Right cardiac atrium (tissue), 5 donors: Measurements from ENCODE around the gene PCSK4. TPM values are rescaled to one million over a fixed set of nuclear protein-coding genes. Genes with fewer than 3 reads are reported as not detected.
"Not testable (repeated sequence)": the region's sequence is repeated elsewhere in the genome, so short reads cannot be mapped to it uniquely, and the experiment has no call there.

Source experiments
- ATAC-seq, 2 donors: fragments of 200-7000 bp; cut with Tn5 transposase; one replicate each; pipeline versions ENCODE4 v1.8.0 to v1.9.1; 2020; ENCODE audit warnings: moderate library complexity in 2 of 2, mild to moderate bottlenecking in 1 of 2
- DNase-seq, 3 donors: peaks; one replicate each; pipeline ENCODE4 v3.0.0-alpha.2; 2020
- H3K27ac ChIP-seq: one replicate; pipeline ENCODE4 v1.5.1; 2013; ENCODE audit warnings: mild to moderate bottlenecking, low read length, control low read depth, moderate library complexity
- H3K27me3 ChIP-seq: one replicate; pipeline ENCODE4 v1.6.1; 2013; ENCODE audit not compliant: control insufficient read depth, insufficient read depth
- H3K4me1 ChIP-seq: one replicate; pipeline ENCODE4 v1.6.1; 2013; ENCODE audit warnings: low read length; ENCODE audit not compliant: control insufficient read depth, insufficient read depth
- H3K4me3 ChIP-seq: one replicate; pipeline ENCODE4 v1.5.1; 2013; ENCODE audit warnings: low read length, control low read depth
- H3K9me3 ChIP-seq: one replicate; pipeline ENCODE4 v1.6.1; 2013; ENCODE audit warnings: low read length; ENCODE audit not compliant: control insufficient read depth
- WGBS: extraction: QIAGEN DNeasy Blood & Tissue Kit; methylation state at CpG from one replicate; pipeline ENCODE4 v1.1.7; 2013; 5-methylcytosine and 5-hydroxymethylcytosine counted together
- intact Hi-C, 4 donors: fragments of 100-400 bp; cut with DNase I; formaldehyde crosslinking; loops; one replicate each; pipeline versions ENCODE4 v1.11.0 to v1.14.0; 2022 to 2023
- polyA plus RNA-seq: library from polyadenylated mRNA; stranded (reverse); fragments of 200-250 nt; gene quantifications from one replicate; pipeline ENCODE4 v1.2.3, GENCODE V29; 2013
- total RNA-seq, 4 donors: library from RNA; stranded (reverse); fragmentation: NEBNext Ultra II Directional; extraction: Animal tissue kit (Norgen Biotek cat#: 25700); gene quantifications; one replicate each; pipeline ENCODE4 v1.2.1, GENCODE V29; 2021
- donor health status: healthy with polysubstance abuse.
- donor health status: DM: no; HTN: yes; CAD: no.
- donor health status: DM: no; HTN: no; CAD: no.
- donor health status: DM: no; HTN: yes; CAD: no; lungs with severe emphysema.
- donor health status: DM: yes; HTN: yes; CAD: no.

The PCSK4 gene
- total and polyA plus RNA-seq, 5 donors, result 0.33 to 2.4 (median 1.5) TPM

DNA sequence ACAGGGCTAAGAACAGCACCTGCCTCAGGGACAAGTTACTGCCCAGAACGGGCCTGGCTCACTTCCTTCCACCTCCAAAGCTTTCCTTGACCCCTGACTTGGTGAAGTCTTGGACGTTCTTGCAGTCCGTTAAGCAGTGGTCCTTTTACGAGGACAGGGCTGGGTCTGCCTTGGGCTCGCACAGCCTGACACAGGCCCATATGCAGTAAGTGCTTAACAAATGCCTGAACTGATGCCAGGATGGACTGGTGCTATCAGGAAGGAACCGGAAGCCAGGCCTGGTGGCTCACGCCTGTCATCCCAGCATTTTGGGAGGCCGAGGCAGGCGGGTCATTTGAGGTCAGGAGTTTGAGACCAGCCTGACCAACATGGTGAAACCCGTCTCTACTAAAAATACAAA, 31.9 kb upstream of the PCSK4 start:
- no peak for ATAC-seq
- H3K4me1 ChIP-seq, result no peaks in the 10 kb centered on the region
- no peak overlapping the region for H3K27ac ChIP-seq

DNA sequence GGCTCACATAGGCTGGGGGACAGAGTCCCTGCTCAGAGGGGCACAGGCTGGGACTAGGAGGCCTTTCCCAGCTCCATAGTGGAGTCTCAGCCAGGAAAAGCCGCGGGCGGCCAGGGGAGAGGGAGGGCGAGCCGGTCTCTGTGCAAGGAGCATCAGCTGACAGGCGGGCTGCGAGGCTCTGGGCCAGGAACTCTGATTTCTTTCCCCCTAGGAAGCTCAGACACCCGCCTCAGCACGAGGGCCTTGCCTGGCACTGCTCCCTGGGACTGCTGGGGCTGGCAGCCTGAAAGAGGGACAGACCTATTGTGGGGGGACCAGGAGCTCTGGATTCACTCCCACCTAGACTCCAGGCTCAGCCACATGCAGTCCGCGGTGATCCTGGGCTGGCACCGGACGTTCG, 31.5 kb upstream of the PCSK4 start:
- no peaks in the 10 kb centered on the region for H3K9me3 ChIP-seq
- peak in 2 of 3 donors; percentile 70 to 76 for DNase-seq
- H3K27ac ChIP-seq, result no peak overlapping the region
- H3K27me3 ChIP-seq, result no peaks in the 10 kb centered on the region
- intact Hi-C loops, result no loop called here
- peak; percentile 22 to 29 for ATAC-seq
- H3K4me3 ChIP-seq, result no peak overlapping the region
- no peaks in the 10 kb centered on the region for H3K4me1 ChIP-seq
- 38% methylated on average over 14 of the region's 14 CpGs for WGBS

More for the DNA sequence above, 31.9 kb upstream of the PCSK4 start:
- H3K4me3 ChIP-seq, result no peak overlapping the region
- no peaks in the 10 kb centered on the region for H3K27me3 ChIP-seq
- peak in 1 of 3 donors; percentile 20 for DNase-seq
- 58% methylated on average over 10 of the region's 10 CpGs for WGBS
- intact Hi-C loops, result no loop called here
- H3K9me3 ChIP-seq, result no peaks in the 10 kb centered on the region

DNA sequence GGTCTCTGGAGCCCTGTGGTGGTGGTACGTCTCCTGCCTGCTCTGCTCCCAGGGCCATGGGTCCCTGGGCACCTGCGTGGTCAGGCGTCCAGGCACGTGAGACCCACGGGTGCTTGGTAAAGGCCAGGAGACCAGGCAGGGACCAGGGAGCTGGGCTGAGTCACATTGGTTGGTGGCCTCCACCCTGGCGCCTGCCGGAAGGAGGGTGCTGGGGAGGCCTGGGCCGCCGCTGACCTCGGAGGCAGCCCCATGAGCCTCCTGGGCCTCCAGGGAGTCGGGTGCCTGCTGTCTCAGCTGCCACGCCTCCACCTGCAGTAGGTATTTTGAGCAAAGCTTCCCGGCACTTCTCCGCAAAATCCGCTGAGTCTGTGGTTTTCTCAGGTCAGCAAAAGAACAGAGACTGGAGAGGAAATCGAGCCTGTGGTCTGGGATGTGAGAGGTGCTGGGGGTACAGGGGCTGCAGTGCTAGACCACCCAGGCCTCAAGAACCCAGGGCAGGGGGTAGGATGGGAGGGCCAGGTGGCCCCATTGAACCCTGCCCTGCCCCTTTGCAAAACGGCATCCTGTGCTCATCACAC, 30.1 kb upstream of the PCSK4 start:
- intact Hi-C loops, result no loop called here
- Histone ChIP-seq H3K4me3 (no peak overlapping the region), H3K27ac (no peak overlapping the region), H3K9me3 (no peaks in the 10 kb centered on the region), H3K4me1 (no peaks in the 10 kb centered on the region), H3K27me3 (no peaks in the 10 kb centered on the region)
- no peak for ATAC-seq
- DNase-seq, result peak in 2 of 3 donors; percentile 18 to 31
- WGBS, result 77% methylated on average over 17 of the region's 17 CpGs

DNA sequence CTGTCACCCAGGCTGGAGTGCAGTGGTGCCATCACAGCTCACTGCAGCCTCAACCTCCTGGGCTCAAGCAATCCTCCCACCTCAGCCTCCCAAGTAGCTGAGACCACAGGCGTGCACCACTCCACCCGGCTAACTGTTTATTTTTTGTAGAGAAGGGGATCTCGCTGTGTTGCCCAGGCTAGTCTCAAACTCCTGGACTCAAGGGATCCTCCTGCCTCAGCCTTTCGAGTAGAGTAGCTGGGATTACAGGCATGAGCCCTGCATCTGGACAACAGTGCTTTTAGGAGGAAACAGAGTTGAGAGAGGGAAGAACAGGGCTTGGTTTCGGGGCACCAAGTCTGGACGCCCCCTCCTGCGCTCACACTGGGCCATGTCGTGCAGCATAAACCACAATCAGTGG, 29.7 kb upstream of the PCSK4 start:
- ATAC-seq, H3K4me1 ChIP-seq, intact Hi-C loops: not testable (repeated sequence)

DNA sequence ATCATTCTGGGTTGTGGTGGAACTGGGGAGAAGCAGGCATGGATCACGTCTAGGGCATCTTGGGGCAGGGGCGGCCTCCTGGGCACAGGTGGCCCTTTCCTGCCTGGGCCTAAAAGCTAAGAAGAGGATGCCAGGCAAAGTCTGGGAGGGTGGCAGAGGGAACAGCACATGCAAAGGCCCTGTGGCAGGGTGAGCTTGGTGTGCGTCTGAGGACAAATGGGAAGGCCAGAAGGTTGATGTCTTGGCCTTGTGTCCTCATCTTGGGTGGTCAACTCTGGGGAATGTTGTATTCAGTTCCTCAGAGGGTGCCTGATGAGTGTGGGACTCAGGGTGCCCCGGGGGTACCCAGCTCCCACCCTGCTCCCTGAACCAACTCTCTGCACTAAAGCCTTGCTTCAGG, 28.3 kb upstream of the PCSK4 start:
- no peak overlapping the region for H3K4me3 ChIP-seq
- intact Hi-C loops, result no loop called here
- no peaks in the 10 kb centered on the region for H3K4me1 ChIP-seq
- DNase-seq (no peak), ATAC-seq (no peak)
- H3K27ac ChIP-seq, result no peak overlapping the region
- 83% methylated on average over 4 of the region's 4 CpGs for WGBS
- no peaks in the 10 kb centered on the region for H3K9me3 ChIP-seq
- H3K27me3 ChIP-seq, result no peaks in the 10 kb centered on the region

More for the DNA sequence above, 29.7 kb upstream of the PCSK4 start:
- H3K27ac ChIP-seq, H3K27me3 ChIP-seq, H3K4me3 ChIP-seq, DNase-seq, H3K9me3 ChIP-seq: not testable (repeated sequence)
- WGBS, result 83% methylated on average over 8 of the region's 8 CpGs

DNA sequence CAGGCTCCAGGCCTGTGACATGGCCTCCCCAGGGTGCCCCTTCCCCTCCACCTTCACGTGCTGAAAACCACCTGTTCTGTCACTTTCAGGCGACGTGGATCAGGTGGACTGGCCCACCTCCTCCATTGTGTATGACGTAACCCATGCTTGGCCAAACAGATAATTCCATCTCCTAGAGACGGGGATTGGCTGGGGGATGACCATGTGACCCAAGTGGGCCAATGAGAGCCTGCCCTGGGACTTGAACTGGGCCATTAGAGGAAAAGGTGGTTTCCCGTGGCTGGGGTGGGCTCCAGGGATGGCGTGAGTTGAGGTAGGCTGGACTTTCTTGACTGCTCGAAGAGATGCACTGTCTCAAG, 26.2 kb upstream of the PCSK4 start:
- DNase-seq (peak in 1 of 3 donors; percentile 38), ATAC-seq (no peak)
- 72% methylated on average over 8 of the region's 8 CpGs for WGBS
- Histone ChIP-seq H3K4me1 (no peaks in the 10 kb centered on the region), H3K4me3 (no peak overlapping the region), H3K27ac (no peak overlapping the region), H3K9me3 (no peaks in the 10 kb centered on the region), H3K27me3 (no peaks in the 10 kb centered on the region)
- intact Hi-C loops, result no loop called here

DNA sequence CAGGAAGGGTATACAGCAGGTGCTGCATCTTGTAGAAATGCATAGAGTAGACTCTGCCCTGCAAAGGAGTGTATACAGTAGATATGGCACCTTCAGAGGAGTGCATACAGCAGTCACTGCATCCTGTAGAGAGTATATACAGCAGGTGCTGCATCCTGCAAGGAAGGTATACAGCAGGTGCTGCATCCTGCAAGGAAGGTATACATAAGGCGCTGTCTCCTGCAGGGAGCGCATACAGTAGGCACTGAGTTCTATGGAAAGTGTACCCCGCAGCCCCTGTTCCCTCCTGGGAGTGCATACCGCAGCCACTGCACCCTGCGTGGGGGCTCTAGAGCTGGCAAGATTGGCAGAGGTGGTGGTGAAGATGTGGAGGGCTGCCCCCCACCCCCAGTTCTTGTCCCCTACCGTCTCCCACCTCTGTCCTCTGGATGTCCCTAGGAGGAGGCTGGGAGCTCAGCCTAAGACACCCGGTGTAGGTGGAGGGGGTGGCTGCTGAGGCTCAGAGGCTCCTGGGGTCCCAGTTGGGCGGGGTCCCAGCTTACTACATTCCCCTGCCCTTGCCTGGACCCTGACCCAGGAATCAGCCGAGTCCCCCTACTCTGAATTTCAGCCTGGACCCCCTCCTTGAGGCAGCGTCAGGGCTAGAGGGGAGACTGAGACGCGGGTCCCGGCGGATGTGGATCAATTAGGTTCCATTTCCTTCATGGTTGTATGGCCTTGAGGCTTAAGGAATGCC, 25.0 kb upstream of the PCSK4 start:
- Histone ChIP-seq H3K27ac (no peak overlapping the region), H3K27me3 (no peaks in the 10 kb centered on the region), H3K4me3 (no peak overlapping the region), H3K9me3 (no peaks in the 10 kb centered on the region), H3K4me1 (no peaks in the 10 kb centered on the region)
- WGBS, result 70% methylated on average over 14 of the region's 14 CpGs
- DNase-seq (peak in 2 of 3 donors; percentile 43 to 50), ATAC-seq (no peak)
- intact Hi-C loops, result no loop called here

DNA sequence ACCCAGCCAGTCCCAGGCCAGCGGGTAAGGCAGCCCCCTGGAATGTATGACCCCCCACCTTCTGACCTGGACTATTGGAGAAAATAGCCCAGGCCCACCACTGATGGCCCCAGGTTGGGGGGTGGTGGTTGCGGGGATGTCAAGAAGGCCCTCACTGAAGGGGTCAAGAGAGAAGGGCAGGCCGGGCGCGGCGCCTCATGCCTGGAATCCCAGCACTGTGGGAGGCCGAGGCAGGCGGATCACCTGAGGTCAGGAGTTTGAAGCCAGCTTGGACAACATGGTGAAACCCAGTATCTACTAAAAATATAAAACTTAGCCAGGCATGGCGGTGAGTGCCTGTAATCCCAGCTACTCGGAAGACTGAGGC, 24.1 kb upstream of the PCSK4 start:
- peak in 2 of 3 donors; percentile 42 to 66 for DNase-seq
- no peak overlapping the region for H3K27ac ChIP-seq
- ATAC-seq, result no peak
- H3K4me3 ChIP-seq, result no peak overlapping the region
- 68% methylated on average over 10 of the region's 10 CpGs for WGBS
- H3K4me1 ChIP-seq, result no peaks in the 10 kb centered on the region
- intact Hi-C loops, result no loop called here
- H3K9me3 ChIP-seq, result no peaks in the 10 kb centered on the region
- H3K27me3 ChIP-seq, result no peaks in the 10 kb centered on the region

DNA sequence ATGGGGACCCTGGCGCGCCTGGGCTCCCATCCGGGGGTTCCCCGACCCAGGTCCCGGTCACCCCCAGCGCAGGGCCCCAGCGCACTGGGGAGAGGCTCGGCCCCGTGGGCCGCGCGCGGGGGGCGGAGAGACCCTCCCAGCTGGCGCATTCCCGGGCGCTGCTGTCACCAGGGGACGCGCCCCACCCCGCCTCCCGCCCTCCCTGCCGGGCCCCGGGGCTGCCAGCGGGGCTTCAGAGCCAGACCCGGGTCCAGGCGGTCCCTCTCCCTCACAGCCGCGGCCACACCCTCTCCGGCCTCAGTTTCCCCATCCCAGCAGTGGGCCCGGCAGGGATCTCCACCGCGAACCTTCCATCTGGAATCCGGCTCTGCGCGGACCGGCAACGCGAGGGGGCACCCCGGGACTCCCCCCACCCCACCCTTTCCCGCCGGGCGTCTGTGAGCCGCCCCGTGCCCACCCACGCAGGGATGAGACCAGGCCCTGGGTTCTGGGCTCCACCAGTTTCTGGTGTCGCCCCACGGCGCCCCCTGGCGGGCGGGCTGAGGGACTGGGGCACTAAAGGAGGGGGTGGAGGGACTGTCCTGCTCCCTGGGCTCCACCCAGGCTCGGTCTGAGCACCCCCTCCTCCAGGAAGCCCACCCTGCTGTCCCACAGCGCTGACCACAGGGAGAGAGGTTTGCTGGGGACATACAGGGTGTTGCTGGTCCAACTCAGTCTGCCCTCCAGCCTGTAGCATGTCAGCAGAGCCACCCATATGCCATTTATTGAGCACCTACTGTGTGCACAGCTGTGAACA, 23.5 kb upstream of the PCSK4 start:
- Histone ChIP-seq H3K27ac (peak overlapping the region; percentile 87), H3K9me3 (no peaks in the 10 kb centered on the region), H3K4me3 (peak overlapping the region; percentile 70), H3K27me3 (no peaks in the 10 kb centered on the region), H3K4me1 (no peaks in the 10 kb centered on the region)
- 5% methylated on average over 52 of the region's 52 CpGs for WGBS
- ATAC-seq, result peak; percentile 35 to 56
- intact Hi-C loops, result no loop called here
- peak; percentile 47 to 86 (median 74) for DNase-seq

DNA sequence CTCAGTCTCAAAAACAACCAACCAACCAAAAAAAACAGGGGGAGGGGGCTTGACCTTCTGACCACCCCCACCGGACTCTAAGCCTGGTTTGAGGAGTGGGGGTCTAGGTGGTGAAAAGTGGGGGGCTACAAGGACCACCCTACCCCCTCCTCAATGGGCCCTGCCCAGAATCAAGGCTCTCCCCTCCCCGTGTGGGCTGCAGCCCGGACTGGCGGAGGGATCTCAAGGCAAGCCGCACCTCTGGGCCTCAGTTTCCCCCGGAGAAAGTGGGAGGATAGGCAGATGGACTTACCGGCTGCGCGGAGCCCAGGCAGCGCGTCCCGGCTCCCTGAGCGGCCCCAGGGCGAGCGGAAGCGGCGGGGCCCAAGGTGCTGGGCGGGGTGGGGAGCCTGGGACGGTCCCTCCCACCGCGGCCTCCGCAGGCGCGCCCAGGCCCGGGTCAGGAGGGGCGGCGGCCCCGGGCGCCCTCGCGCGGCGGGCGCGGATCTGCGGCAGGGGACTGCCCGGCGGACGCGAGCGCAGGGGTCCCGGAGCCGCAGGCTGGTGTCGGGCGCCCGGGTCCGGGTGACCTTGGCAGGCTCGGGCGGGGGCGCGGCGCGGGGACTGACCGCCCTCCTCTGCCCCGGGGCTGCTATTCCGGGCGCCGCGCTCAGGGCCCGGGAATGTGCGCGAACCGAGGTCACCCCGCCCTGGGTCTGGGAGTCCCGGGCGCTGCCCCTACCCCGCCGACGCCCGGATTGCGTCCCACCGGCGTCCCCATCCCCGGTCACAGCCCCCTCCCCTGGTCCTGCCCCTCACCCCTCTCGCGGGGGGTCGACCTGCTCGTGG, 22.7 kb upstream of the PCSK4 start, which contains the start of gene ADAMTSL5:
Gene ADAMTSL5, minus strand, starts transcription at position 349 of the 828 bp plus-strand sequence. CDS start 2,076 bp downstream, outside the sequence.
- Histone ChIP-seq H3K9me3 (no peaks in the 10 kb centered on the region), H3K27ac (peak within 1 kb of the TSS; percentile 87), H3K27me3 (no peaks in the 10 kb centered on the region), H3K4me3 (peak within 1 kb of the TSS; percentile 70), H3K4me1 (no peaks in the 10 kb centered on the region)
- intact Hi-C loops, result no loop called here
- DNase-seq, result peak; percentile 69 to 88 (median 87)
- ATAC-seq, result peak; percentile 47 to 68
- WGBS, result 2% methylated on average over 78 of the region's 78 CpGs
